ENCODE data around the gene IQSEC2. TPM values are rescaled to one million over a fixed set of nuclear protein-coding genes. Genes with fewer than 3 reads are reported as not detected.

IQSEC2 gene
- total RNA-seq, 1 donor from 2014 or later, result 8.0 TPM

GRCh38 chrX:53305219-53305995 is 24.0 kb upstream of the IQSEC2 start:
- Mint-ChIP-seq H3K4me1 (ENCODE audit: low read depth) (no peaks in the 10 kb centered on the region), H3K27ac (ENCODE audit: unreplicated experiment) (no peak overlapping the region)

DNA sequence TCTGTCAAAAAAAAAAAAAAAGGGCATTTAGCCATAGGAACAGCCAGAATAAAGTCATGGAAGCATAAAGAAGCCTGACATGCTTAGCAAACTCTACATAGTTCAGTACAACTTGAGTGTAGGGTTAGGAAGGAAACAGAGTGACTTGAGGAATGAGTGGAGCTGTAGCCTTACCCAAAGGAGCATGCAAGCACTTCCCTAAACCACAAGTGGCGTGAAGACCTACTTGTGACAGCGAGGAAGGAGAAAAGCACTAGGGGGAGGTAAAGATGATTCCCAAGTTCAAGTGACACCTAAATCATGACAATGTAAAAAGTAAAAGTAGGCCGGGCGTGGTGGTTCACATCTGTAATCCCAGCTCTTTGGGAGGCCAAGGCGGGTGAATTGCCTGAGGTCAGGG is 21.8 kb upstream of the IQSEC2 start:
- Mint-ChIP-seq H3K4me1 (ENCODE audit: low read depth) (no peaks in the 10 kb centered on the region), H3K27me3 (ENCODE audit: low read depth) (no peaks in the 10 kb centered on the region), H3K36me3 (ENCODE audit: low read depth) (no peaks in the 10 kb centered on the region), H3K4me3 (ENCODE audit: unreplicated experiment) (no peak overlapping the region), H3K9me3 (ENCODE audit: low read depth) (no peaks in the 10 kb centered on the region), H3K27ac (ENCODE audit: unreplicated experiment) (no peak overlapping the region)
- no peak for DNase-seq (ENCODE audit: low spot score)
- TF ChIP-seq CTCF (IDR thresholded peaks at IDR 0.05), result no peak

More at GRCh38 chrX:53305219-53305995, 24.0 kb upstream of the IQSEC2 start:
- H3K27me3 Mint-ChIP-seq (ENCODE audit: low read depth), result no peaks in the 10 kb centered on the region
- no peak for TF ChIP-seq CTCF (IDR thresholded peaks at IDR 0.05)
- no peaks in the 10 kb centered on the region for H3K36me3 Mint-ChIP-seq (ENCODE audit: low read depth)
- H3K4me3 Mint-ChIP-seq (ENCODE audit: unreplicated experiment), result no peak overlapping the region
- no peak for DNase-seq (ENCODE audit: low spot score)
- peaks cover 2% of the 10 kb centered on the region for H3K9me3 Mint-ChIP-seq (ENCODE audit: low read depth)

DNA sequence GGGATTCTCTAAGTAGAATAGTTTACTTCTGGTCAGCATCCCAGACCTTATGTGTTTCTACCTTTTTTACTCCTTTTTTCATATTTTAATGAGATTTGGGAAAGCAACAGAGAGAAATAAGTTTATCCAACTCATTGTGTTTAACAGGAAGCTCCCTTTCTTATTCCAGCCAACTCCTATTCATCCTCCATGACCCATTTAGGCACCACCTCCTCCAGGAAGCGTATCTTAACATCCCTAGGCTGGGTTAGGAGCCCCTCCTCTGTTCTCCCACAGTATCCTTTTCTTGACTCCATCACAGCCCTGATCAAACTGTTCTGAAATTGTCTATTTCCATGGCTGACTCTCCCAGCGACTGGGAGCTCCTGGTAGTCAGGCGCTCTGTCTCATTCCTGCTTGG is 18.8 kb upstream of the IQSEC2 start:
- Mint-ChIP-seq H3K36me3 (ENCODE audit: low read depth) (no peaks in the 10 kb centered on the region), H3K9me3 (ENCODE audit: low read depth) (no peaks in the 10 kb centered on the region), H3K27me3 (ENCODE audit: low read depth) (no peaks in the 10 kb centered on the region), H3K27ac (ENCODE audit: unreplicated experiment) (no peak overlapping the region), H3K4me3 (ENCODE audit: unreplicated experiment) (no peak overlapping the region), H3K4me1 (ENCODE audit: low read depth) (no peaks in the 10 kb centered on the region)
- no peak for TF ChIP-seq CTCF (IDR thresholded peaks at IDR 0.05)
- no peak for DNase-seq (ENCODE audit: low spot score)

DNA sequence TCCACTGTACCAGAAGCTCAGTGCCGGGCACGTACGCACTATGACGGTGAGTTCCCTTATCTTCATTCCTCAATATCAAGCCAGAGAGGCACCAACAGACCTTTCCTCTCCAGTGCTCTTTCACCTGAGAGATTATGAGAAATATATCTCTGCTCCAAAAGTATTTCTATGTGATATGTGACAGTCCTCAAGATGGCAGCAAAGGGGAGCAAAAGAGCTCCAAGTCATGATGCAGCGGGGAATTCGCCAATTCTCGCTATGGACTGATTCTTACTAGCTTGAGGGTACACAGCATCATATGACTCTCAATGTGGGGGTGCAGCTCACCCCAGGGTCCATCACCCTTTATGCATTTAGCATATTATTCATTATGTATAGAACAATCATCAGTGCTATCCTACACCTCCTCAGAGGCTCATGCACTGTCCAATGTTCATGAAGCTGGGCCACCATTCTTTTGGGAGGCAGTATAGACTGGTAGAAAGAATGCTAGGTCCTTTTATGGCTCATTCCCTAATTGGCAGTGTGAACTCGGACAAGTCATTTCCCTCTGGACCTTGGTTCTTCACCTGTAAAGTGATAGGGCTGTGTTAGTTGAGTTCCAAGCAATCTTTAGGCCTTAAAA is 12.8 kb upstream of the IQSEC2 start:
- H3K9me3 Mint-ChIP-seq (ENCODE audit: low read depth), result peaks cover 5% of the 10 kb centered on the region
- TF ChIP-seq CTCF (IDR thresholded peaks at IDR 0.05), result peak; percentile 65
- H3K27me3 Mint-ChIP-seq (ENCODE audit: low read depth), result no peaks in the 10 kb centered on the region
- no peak overlapping the region for H3K27ac Mint-ChIP-seq (ENCODE audit: unreplicated experiment)
- no peaks in the 10 kb centered on the region for H3K4me1 Mint-ChIP-seq (ENCODE audit: low read depth)
- H3K4me3 Mint-ChIP-seq (ENCODE audit: unreplicated experiment), result no peak overlapping the region
- H3K36me3 Mint-ChIP-seq (ENCODE audit: low read depth), result no peaks in the 10 kb centered on the region
- DNase-seq (ENCODE audit: low spot score), result no peak

- Mint-ChIP-seq H3K9me3 (ENCODE audit: low read depth) (peaks cover 8% of the 10 kb centered on the region), H3K27me3 (ENCODE audit: low read depth) (no peaks in the 10 kb centered on the region), H3K27ac (ENCODE audit: unreplicated experiment) (no peak overlapping the region), H3K4me1 (ENCODE audit: low read depth) (peaks cover 11% of the 10 kb centered on the region), H3K36me3 (ENCODE audit: low read depth) (no peaks in the 10 kb centered on the region), H3K4me3 (ENCODE audit: unreplicated experiment) (no peak overlapping the region)
- TF ChIP-seq CTCF (IDR thresholded peaks at IDR 0.05), result no peak
- no peak for DNase-seq (ENCODE audit: low spot score)
These were observed 10.2 kb upstream of the IQSEC2 start for GRCh38 chrX:53291596-53291995.
